Left renal cortex interstitium (tissue), 4 donors: ENCODE data around the gene OR10H5. TPM values are rescaled to one million over a fixed set of nuclear protein-coding genes. Genes with fewer than 3 reads are reported as not detected.
"Not testable (repeated sequence)": the region's sequence is repeated elsewhere in the genome, so short reads cannot be mapped to it uniquely, and the experiment has no call there.

Source experiments
- DNase-seq, 4 donors: peaks; one replicate each; pipeline ENCODE4 v3.0.0-alpha.2; 2013; ENCODE audit warnings: low read depth in 4 of 4, low spot score in 2 of 4, missing footprints in 1 of 4
- polyA plus RNA-seq, 4 donors: library from polyadenylated mRNA; unstranded; fragments of 120-200 nt; gene quantifications; one replicate each; pipeline ENCODE4 v1.2.1, GENCODE V29; 2013; ENCODE audit not compliant: insufficient read length in 4 of 4

Gene OR10H5
- under 1 TPM; 0.03 to 0.13 (median 0.08) TPM for polyA plus RNA-seq

GRCh38 chr19:15787611-15788155 is at the start of gene OR10H5:
TSS of gene OR10H5 (plus strand) at chr19:15787661. CDS start at chr19:15794049, 6,388 bp downstream.
- DNase-seq = no peak

GRCh38 chr19:15737722-15738121 is 49.7 kb upstream of the OR10H5 start, which contains the start of gene OR10H3:
TSS of gene OR10H3 (plus strand) at chr19:15737985. CDS start at chr19:15741393, 3,408 bp downstream.
- DNase-seq = no peak

- DNase-seq = no peak
Observed at GRCh38 chr19:15740785-15741184, 46.7 kb upstream of the OR10H5 start.

GRCh38 chr19:15748239-15748638 is 39.2 kb upstream of the OR10H5 start:
- no peak for DNase-seq

GRCh38 chr19:15758379-15758778 is 29.1 kb upstream of the OR10H5 start:
- no peak for DNase-seq

- no peak for DNase-seq
Observed at GRCh38 chr19:15759962-15760565, 27.4 kb upstream of the OR10H5 start.

- DNase-seq = no peak
Observed at GRCh38 chr19:15769586-15769985, 17.9 kb upstream of the OR10H5 start.

GRCh38 chr19:15774159-15774558 is 13.3 kb upstream of the OR10H5 start:
- not testable (repeated sequence) for DNase-seq

- no peak for DNase-seq
Observed at GRCh38 chr19:15775249-15775648, 12.2 kb upstream of the OR10H5 start.

- no peak for DNase-seq
Observed at GRCh38 chr19:15776264-15776663, 11.2 kb upstream of the OR10H5 start.

- DNase-seq = no peak
Observed at GRCh38 chr19:15776991-15777970, 10.2 kb upstream of the OR10H5 start.

GRCh38 chr19:15779756-15780476 is 7.5 kb upstream of the OR10H5 start:
- DNase-seq = no peak

- DNase-seq = no peak
Observed at GRCh38 chr19:15780610-15781418, 6.6 kb upstream of the OR10H5 start.

GRCh38 chr19:15781661-15782060 is 5.8 kb upstream of the OR10H5 start:
- DNase-seq = no peak

GRCh38 chr19:15782211-15782610 is 5.2 kb upstream of the OR10H5 start:
- DNase-seq = no peak

GRCh38 chr19:15782896-15783295 is 4.6 kb upstream of the OR10H5 start:
- not testable (repeated sequence) for DNase-seq

GRCh38 chr19:15788594-15789270 is 1.3 kb downstream of the OR10H5 start:
- no peak for DNase-seq

GRCh38 chr19:15790096-15790495 is 2.6 kb downstream of the OR10H5 start:
- no peak for DNase-seq

- DNase-seq = not testable (repeated sequence)
Observed at GRCh38 chr19:15794279-15794678, 6.8 kb downstream of the OR10H5 start.
